NT2/D1 (cell line): ENCODE data around the gene TAPT1.

ENCODE experiments used
- SUZ12 ChIP-seq: IDR thresholded peaks from 2 replicates; pipeline ENCODE4 v1.6.1; 2011; ENCODE audit not compliant: insufficient read length, insufficient read depth; ENCODE audit errors: extremely low read depth
- YY1 ChIP-seq: IDR thresholded peaks from 2 replicates; pipeline ENCODE4 v1.6.1; 2011; ENCODE audit not compliant: insufficient read length, insufficient read depth
- ZNF274 ChIP-seq: IDR thresholded peaks from 2 replicates; pipeline ENCODE4 v1.6.1; 2011; ENCODE audit warnings: mild to moderate bottlenecking, low read depth, low read length

DNA sequence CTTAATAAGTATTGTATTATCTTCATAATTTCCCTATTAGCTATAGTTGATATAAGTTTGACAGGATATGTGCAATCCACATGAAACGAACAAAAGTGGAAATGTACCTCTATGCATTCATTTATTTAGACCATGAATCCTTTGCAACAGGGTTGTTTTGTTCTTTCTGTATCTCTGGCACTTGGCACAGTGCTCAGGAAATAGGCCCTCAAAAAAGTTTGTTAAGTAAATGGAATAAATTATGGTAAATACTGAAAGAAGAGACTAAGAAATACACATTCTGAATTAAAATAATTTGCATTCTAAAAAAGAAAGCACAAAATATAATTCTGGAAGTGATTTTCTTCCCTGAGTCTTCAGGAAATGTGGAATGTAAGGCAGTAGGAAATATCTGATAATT, 39.3 kb downstream of the TAPT1 start:
- TF ChIP-seq YY1 = no peak
- TF ChIP-seq ZNF274 = no peak
- TF ChIP-seq SUZ12 = no peak
